Fibroblast of the aortic adventitia (primary cell): ENCODE data around the gene TBC1D32. TPM values are rescaled to one million over a fixed set of nuclear protein-coding genes. Genes with fewer than 3 reads are reported as not detected.

ENCODE experiments used
- DNase-seq: peaks from one replicate; pipeline ENCODE4 v3.0.0-alpha.2; 2010; ENCODE audit warnings: low read depth
- H3K4me3 ChIP-seq: 2 replicates; pipeline ENCODE4 v1.5.1; 2011; ENCODE audit warnings: low read depth, mild to moderate bottlenecking, control low read depth, low read length, moderate library complexity
- CTCF ChIP-seq: IDR thresholded peaks from 2 replicates; pipeline ENCODE4 v1.5.1; 2011; ENCODE audit warnings: mild to moderate bottlenecking, low read length, control low read depth, inconsistent platforms; ENCODE audit not compliant: insufficient read depth
- total RNA-seq: library from RNA; depleted of rRNA; stranded (reverse); fragments of >200 nt; gene quantifications from 2 replicates; pipeline ENCODE4 v1.2.3, GENCODE V29; 2012; ENCODE audit warnings: low replicate concordance

Gene TBC1D32
- total RNA-seq, 1 donor = 21.2 TPM

- TF ChIP-seq CTCF = peak; percentile 24
- H3K4me3 ChIP-seq = no peak overlapping the region
- DNase-seq = no peak
These were observed 22.3 kb upstream of the TBC1D32 start for GRCh38 chr6:121356575-121356974.

- peak; percentile 51 for TF ChIP-seq CTCF
- DNase-seq = no peak
- H3K4me3 ChIP-seq = no peak overlapping the region
These were observed 20.5 kb upstream of the TBC1D32 start for GRCh38 chr6:121354764-121355163.

DNA sequence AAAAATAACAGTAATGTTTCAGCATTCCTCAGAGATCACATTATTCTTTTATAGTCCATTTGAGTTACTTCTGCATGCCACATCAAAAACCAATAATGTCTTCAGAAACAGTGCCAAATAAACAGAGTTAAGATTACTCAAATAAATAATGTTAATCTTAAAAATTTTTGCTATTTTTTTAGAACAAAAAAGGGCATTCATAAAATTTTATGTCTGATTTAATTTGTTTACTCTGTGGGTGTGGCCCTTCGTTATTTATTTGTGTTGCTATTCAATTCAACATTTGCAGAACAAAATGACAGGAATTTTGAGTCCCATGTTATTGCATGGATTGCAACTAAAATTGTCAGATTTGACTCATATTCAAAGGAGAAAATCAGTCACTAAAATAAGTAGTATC lies 18.7 kb upstream of the TBC1D32 start:
- DNase-seq = no peak
- no peak for TF ChIP-seq CTCF
- no peak overlapping the region for H3K4me3 ChIP-seq

- no peak for TF ChIP-seq CTCF
- DNase-seq = no peak
These were observed 17.6 kb upstream of the TBC1D32 start for GRCh38 chr6:121351916-121352315.

DNA sequence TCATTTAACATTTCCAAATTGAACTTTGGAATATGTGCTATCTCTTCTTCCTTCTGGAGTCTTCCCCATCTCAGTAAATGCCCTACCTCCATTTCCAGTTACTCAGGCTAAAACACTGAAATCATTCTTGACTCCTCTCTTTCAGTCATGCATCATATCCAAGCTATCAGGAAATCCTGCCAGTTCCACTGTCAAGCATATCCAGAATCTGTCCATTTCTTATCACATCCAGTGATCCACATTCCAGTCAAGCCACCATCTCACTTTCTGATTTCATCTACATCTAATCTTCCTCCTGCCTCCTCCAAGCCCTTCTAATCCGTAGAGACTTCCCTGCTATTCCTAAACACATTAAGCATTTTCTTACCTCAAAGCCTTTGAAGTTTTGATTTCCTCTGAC lies 15.3 kb upstream of the TBC1D32 start:
- TF ChIP-seq CTCF = no peak
- H3K4me3 ChIP-seq = no peak overlapping the region
- no peak for DNase-seq

More at GRCh38 chr6:121351916-121352315, 17.6 kb upstream of the TBC1D32 start:
- no peak overlapping the region for H3K4me3 ChIP-seq

- no peak overlapping the region for H3K4me3 ChIP-seq
- DNase-seq = no peak
- TF ChIP-seq CTCF = no peak
These were observed 13.2 kb upstream of the TBC1D32 start for GRCh38 chr6:121347484-121347883.

- DNase-seq = no peak
- no peak for TF ChIP-seq CTCF
- no peak overlapping the region for H3K4me3 ChIP-seq
These were observed 10.3 kb upstream of the TBC1D32 start for GRCh38 chr6:121344539-121344938.
